Right lobe of liver (tissue), 4 donors: ENCODE measurements around the gene MAPK8.

Experiments
- CTCF ChIP-seq, 4 donors: fragments of 200-600 bp in 3 of 4; fragments of 450-650 bp in 1 of 4; IDR thresholded peaks; one replicate each; pipeline versions ENCODE4 v1.5.1 to v1.8.0; 2016 to 2022; ENCODE audit warnings: antibody characterized with exemption in 4 of 4, mild to moderate bottlenecking in 2 of 4
- POLR2A ChIP-seq: fragments of 450-650 bp; IDR thresholded peaks from one replicate; pipeline ENCODE4 v1.6.1; 2017; ENCODE audit warnings: antibody characterized with exemption, mild to moderate bottlenecking
- donor health status: DM: no; HTN: no; CAD: no.
- donor health status: DM: no; HTN: no; CAD: no.
- donor health status: DM: no; HTN: yes; CAD: no.

GRCh38 chr10:48465860-48466521 is 159.5 kb downstream of the MAPK8 start:
- no peak for TF ChIP-seq CTCF (IDR thresholded peaks at IDR 0.05)
- no peak for TF ChIP-seq POLR2A
